Calu3 (cell line): ENCODE results near the gene MLLT10. TPM values are rescaled to one million over a fixed set of nuclear protein-coding genes. Genes with fewer than 3 reads are reported as not detected.

Source experiments
- BruUV-seq: library from RNA; stranded (reverse); fragments of 400-500 nt; replicated peaks from 2 replicates; lab custom pipeline; 2021; lab: Mats Ljungman, UMichigan
- CTCF ChIA-PET: fragments of 300-600 bp; sonication (Branson Sonifier 250); formaldehyde crosslinking; loops from one replicate; lab custom pipeline; 2022; ENCODE audit warnings: antibody characterized with exemption; lab: Charles Lee
- DNase-seq: peaks from one replicate; pipeline ENCODE4 v3.0.0; 2022
- H3K27ac Mint-ChIP-seq: one replicate; pipeline ENCODE4 v1.8.0; 2022; ENCODE audit warnings: mixed read lengths; ENCODE audit not compliant: unreplicated experiment
- H3K27me3 Mint-ChIP-seq: one replicate; pipeline ENCODE4 v1.8.0; 2022; ENCODE audit warnings: mixed read lengths; ENCODE audit not compliant: unreplicated experiment
- H3K36me3 Mint-ChIP-seq: one replicate; pipeline ENCODE4 v1.8.0; 2022; ENCODE audit warnings: mild to moderate bottlenecking, moderate library complexity, mixed read lengths; ENCODE audit not compliant: insufficient read depth, unreplicated experiment
- H3K4me1 Mint-ChIP-seq: one replicate; pipeline ENCODE4 v1.8.0; 2022; ENCODE audit warnings: mild to moderate bottlenecking, low read depth, mixed read lengths; ENCODE audit not compliant: unreplicated experiment
- H3K4me3 Mint-ChIP-seq: one replicate; pipeline ENCODE4 v1.8.0; 2022; ENCODE audit warnings: mild to moderate bottlenecking, low read depth, moderate library complexity, mixed read lengths; ENCODE audit not compliant: unreplicated experiment
- H3K9me3 Mint-ChIP-seq: one replicate; pipeline ENCODE4 v1.8.0; 2022; ENCODE audit warnings: low read depth, mixed read lengths; ENCODE audit not compliant: unreplicated experiment
- CTCF ChIP-seq: fragments of 200-600 bp; IDR thresholded peaks from one replicate; pipeline ENCODE4 v1.8.0; 2022; ENCODE audit warnings: antibody characterized with exemption; ENCODE audit not compliant: unreplicated experiment
- intact Hi-C: fragments of 100-400 bp; cut with micrococcal nuclease; formaldehyde crosslinking; loops from one replicate; pipeline ENCODE4 v1.10.0; 2022; ENCODE audit not compliant: unreplicated experiment
- total RNA-seq: library from RNA; stranded (reverse); gene quantifications from 2 replicates; pipeline ENCODE4 v1.2.3, GENCODE V29; 2022

MLLT10 gene
- total RNA-seq, 1 experiment from 2014 or later: 34.7 TPM

- intact Hi-C loops: loop anchor here (2.0 to 10.0 kb wide), 2 partner anchors 215 to 419 kb away; no protein-coding TSS in a partner anchor
- no peaks in the 10 kb centered on the region for H3K4me1 Mint-ChIP-seq
- CTCF ChIA-PET: no interaction called here
- BruUV-seq: no TSS peak
- peak overlapping the region; percentile 78 for H3K4me3 Mint-ChIP-seq
- no peak for TF ChIP-seq CTCF
- no peaks in the 10 kb centered on the region for H3K9me3 Mint-ChIP-seq
- H3K27me3 Mint-ChIP-seq: peaks cover 14% of the 10 kb centered on the region
- no peak overlapping the region for H3K27ac Mint-ChIP-seq
- H3K36me3 Mint-ChIP-seq: peaks cover 36% of the 10 kb centered on the region
- DNase-seq: no peak
Observed at GRCh38 chr10:21493784-21494183, 40.2 kb upstream of the MLLT10 start.

GRCh38 chr10:21494191-21495001, 39.6 kb upstream of the MLLT10 start:
- TF ChIP-seq CTCF: no peak
- Mint-ChIP-seq H3K36me3 (peaks cover 36% of the 10 kb centered on the region), H3K9me3 (no peaks in the 10 kb centered on the region), H3K4me3 (peak overlapping the region; percentile 78), H3K27me3 (peaks cover 20% of the 10 kb centered on the region), H3K4me1 (no peaks in the 10 kb centered on the region), H3K27ac (no peak overlapping the region)
- intact Hi-C loops: loop anchor here (2.0 to 10.0 kb wide), 4 partner anchors 216 to 1493 kb away; no protein-coding TSS in a partner anchor
- no TSS peak for BruUV-seq
- CTCF ChIA-PET: interaction anchor here (0.6 kb wide), 1 partner anchor 96 kb away, joined by 3 read pairs; no protein-coding TSS in a partner anchor
- DNase-seq: peak; percentile 18

- Mint-ChIP-seq H3K4me3 (peak overlapping the region; percentile 78), H3K36me3 (peaks cover 36% of the 10 kb centered on the region), H3K27me3 (peaks cover 24% of the 10 kb centered on the region), H3K9me3 (no peaks in the 10 kb centered on the region), H3K27ac (no peak overlapping the region), H3K4me1 (no peaks in the 10 kb centered on the region)
- no peak for TF ChIP-seq CTCF
- no peak for DNase-seq
- intact Hi-C loops: loop anchor here (2.0 to 10.0 kb wide), 4 partner anchors 216 to 1492 kb away; no protein-coding TSS in a partner anchor
- BruUV-seq: no TSS peak
- CTCF ChIA-PET: interaction anchor here (0.6 to 2.6 kb wide), 7 partner anchors 21 to 459 kb away, joined by 3 to 20 read pairs (median 6); partner anchors contain the start of gene SKIDA1
Observed at GRCh38 chr10:21495002-21495751, 38.9 kb upstream of the MLLT10 start.

GRCh38 chr10:21495752-21496342, 38.2 kb upstream of the MLLT10 start:
- H3K4me1 Mint-ChIP-seq: no peaks in the 10 kb centered on the region
- no TSS peak for BruUV-seq
- peak overlapping the region; percentile 78 for H3K4me3 Mint-ChIP-seq
- H3K27me3 Mint-ChIP-seq: peaks cover 24% of the 10 kb centered on the region
- H3K27ac Mint-ChIP-seq: no peak overlapping the region
- no peaks in the 10 kb centered on the region for H3K9me3 Mint-ChIP-seq
- peak; percentile 92 for TF ChIP-seq CTCF
- peak; percentile 94 for DNase-seq
- peaks cover 36% of the 10 kb centered on the region for H3K36me3 Mint-ChIP-seq
- CTCF ChIA-PET: interaction anchor here (0.6 to 2.6 kb wide), 9 partner anchors 8 to 458 kb away, joined by 3 to 20 read pairs (median 6); partner anchors contain the start of gene SKIDA1
- intact Hi-C loops: loop anchor here (2.0 to 10.0 kb wide), 5 partner anchors 37 to 1491 kb away; no protein-coding TSS in a partner anchor
